H1 (cell line): Measurements from ENCODE around the gene CRIP1. TPM values are rescaled to one million over a fixed set of nuclear protein-coding genes. Genes with fewer than 3 reads are reported as not detected.

ENCODE experiments used
- CTCF ChIA-PET: fragments of 300-600 bp; sonication (Branson Sonifier 250); formaldehyde crosslinking; loops from one replicate; lab custom pipeline; 2021; ENCODE audit not compliant: partially characterized antibody; lab: Charles Lee
- POLR2A ChIA-PET: fragments of 300-600 bp; sonication (Branson Sonifier 250); formaldehyde crosslinking; loops from one replicate; lab custom pipeline; 2021; ENCODE audit warnings: inconsistent platforms; ENCODE audit not compliant: partially characterized antibody; lab: Charles Lee
- DNase-seq, 2 experiments: peaks; one replicate each; pipeline versions ENCODE4 v3.0.0 to v3.0.0-alpha.2; 2010 to 2022; ENCODE audit warnings: low spot score in 2 of 2, low read depth in 1 of 2, mixed read lengths in 1 of 2
- FAIRE-seq: peaks from 2 replicates; lab custom pipeline; 2011; peaks lifted over from hg19 to GRCh38; lab: Jason Lieb, UNC
- H2AFZ ChIP-seq: 2 replicates; pipeline ENCODE4 v1.8.1; 2012; ENCODE audit warnings: low read length, inconsistent platforms
- H2AK5ac ChIP-seq: 2 replicates; pipeline ENCODE4 v1.6.1; 2013; ENCODE audit warnings: low read depth, low read length
- H2BK120ac ChIP-seq: replicated peaks from 2 replicates; pipeline ENCODE3; 2013; ENCODE audit warnings: low read depth, low read length, inconsistent platforms
- H2BK12ac ChIP-seq: 2 replicates; pipeline ENCODE4 v1.6.1; 2013; ENCODE audit warnings: low read depth, low read length
- H2BK15ac ChIP-seq: 2 replicates; pipeline ENCODE4 v1.6.1; 2013; ENCODE audit warnings: low read length
- H2BK20ac ChIP-seq: 2 replicates; pipeline ENCODE4 v1.6.1; 2013; ENCODE audit warnings: low read length
- H2BK5ac ChIP-seq: 2 replicates; pipeline ENCODE4 v1.6.1; 2013; ENCODE audit warnings: low read depth, low read length
- H3K14ac ChIP-seq: 2 replicates; pipeline ENCODE4 v1.6.1; 2013; ENCODE audit warnings: inconsistent platforms; ENCODE audit not compliant: insufficient read length
- H3K18ac ChIP-seq: 2 replicates; pipeline ENCODE4 v1.6.1; 2013; ENCODE audit warnings: low read length; ENCODE audit errors: extremely low read depth
- H3K23ac ChIP-seq: 2 replicates; pipeline ENCODE4 v1.6.1; 2013; ENCODE audit warnings: inconsistent platforms; ENCODE audit not compliant: insufficient read length
- H3K23me2 ChIP-seq: 2 replicates; pipeline ENCODE4 v1.6.1; 2013; ENCODE audit warnings: low read depth, low read length
- H3K27ac ChIP-seq: 2 replicates; pipeline ENCODE4 v1.6.1; 2011; ENCODE audit warnings: low read depth, low read length, inconsistent platforms
- H3K27me3 ChIP-seq, 4 experiments: replicated peaks in 1 of 4; 1 replicate in 1 of 4; 2 replicates in 3 of 4; pipeline versions ENCODE4 v1.6.1 to v1.8.1; 2011 to 2013; ENCODE audit warnings: low read length in 3 of 4, mild to moderate bottlenecking in 3 of 4, inconsistent platforms in 2 of 4, mixed read lengths in 2 of 4, moderate library complexity in 1 of 4; ENCODE audit not compliant: control insufficient read depth in 3 of 4, insufficient read depth in 3 of 4; ENCODE audit errors: extremely low read depth in 1 of 4
- H3K36me3 ChIP-seq, 4 experiments: 2 replicates each; pipeline versions ENCODE4 v1.6.1 to v1.8.1; 2011 to 2013; ENCODE audit warnings: mild to moderate bottlenecking in 4 of 4, low read length in 3 of 4, moderate library complexity in 2 of 4, control low read depth in 1 of 4, inconsistent platforms in 1 of 4; ENCODE audit not compliant: insufficient read depth in 4 of 4, control insufficient read depth in 2 of 4
- H3K4ac ChIP-seq: replicated peaks from 2 replicates; pipeline ENCODE3; 2013; ENCODE audit warnings: low read length, low read depth, mixed read lengths, inconsistent platforms; ENCODE audit not compliant: insufficient read length
- H3K4me1 ChIP-seq, 4 experiments: replicated peaks in 1 of 4; 1 replicate in 1 of 4; 2 replicates in 3 of 4; pipeline versions ENCODE4 v1.6.1 to v1.8.1; 2011 to 2013; ENCODE audit warnings: low read length in 3 of 4, inconsistent platforms in 2 of 4, mixed read lengths in 1 of 4; ENCODE audit not compliant: insufficient read depth in 4 of 4, control insufficient read depth in 3 of 4
- H3K4me2 ChIP-seq, 2 experiments: 2 replicates each; pipeline versions ENCODE4 v1.6.1 to v1.8.1; 2011 to 2013; ENCODE audit warnings: low read depth in 2 of 2, low read length in 2 of 2, control low read depth in 1 of 2, inconsistent platforms in 1 of 2, mild to moderate bottlenecking in 1 of 2; ENCODE audit not compliant: insufficient read depth in 1 of 2
- H3K4me3 ChIP-seq, 4 experiments: fragments of 200-600, 300-600 bp in 1 of 4; sonication (generic), shearing (Covaris generic), sonication (Bioruptor Twin) in 1 of 4; 2 replicates each; pipeline versions ENCODE4 v1.5.1 to v1.8.1; 2011 to 2016; ENCODE audit warnings: low read length in 4 of 4, low read depth in 3 of 4, control low read depth in 2 of 4, inconsistent platforms in 2 of 4, mild to moderate bottlenecking in 2 of 4, mixed read lengths in 1 of 4, moderate library complexity in 1 of 4; ENCODE audit not compliant: insufficient read depth in 2 of 4; ENCODE audit errors: extremely low read depth in 1 of 4
- H3K56ac ChIP-seq: replicated peaks from 2 replicates; pipeline ENCODE3; 2013; ENCODE audit warnings: low read depth, mild to moderate bottlenecking, mixed read lengths, low read length, inconsistent platforms; ENCODE audit not compliant: insufficient read length
- H3K79me1 ChIP-seq: 2 replicates; pipeline ENCODE4 v1.6.1; 2013; ENCODE audit warnings: low read depth, low read length, control low read depth
- H3K79me2 ChIP-seq, 2 experiments: 2 replicates each; pipeline versions ENCODE4 v1.6.1 to v1.8.1; 2012 to 2013; ENCODE audit warnings: low read length in 2 of 2, mild to moderate bottlenecking in 2 of 2, inconsistent platforms in 1 of 2; ENCODE audit not compliant: insufficient read depth in 2 of 2, control insufficient read depth in 1 of 2
- H3K9ac ChIP-seq, 4 experiments: replicated peaks in 1 of 4; 1 replicate in 1 of 4; 2 replicates in 3 of 4; pipeline versions ENCODE4 v1.6.1 to v1.8.1; 2011 to 2013; ENCODE audit warnings: low read depth in 3 of 4, low read length in 3 of 4, control low read depth in 2 of 4, mild to moderate bottlenecking in 2 of 4, moderate library complexity in 2 of 4, inconsistent platforms in 1 of 4; ENCODE audit errors: extremely low read depth in 1 of 4
- H3K9me3 ChIP-seq, 2 experiments: 2 replicates each; pipeline versions ENCODE4 v1.6.1 to v1.8.1; 2012 to 2013; ENCODE audit warnings: mild to moderate bottlenecking in 2 of 2, moderate library complexity in 2 of 2, control low read depth in 1 of 2, inconsistent platforms in 1 of 2, low read depth in 1 of 2, low read length in 1 of 2, mixed read lengths in 1 of 2; ENCODE audit not compliant: insufficient read depth in 2 of 2
- H4K20me1 ChIP-seq, 2 experiments: replicated peaks in 1 of 2; 2 replicates each; pipeline versions ENCODE3 to v1.8.1; 2011 to 2013; ENCODE audit warnings: inconsistent platforms in 2 of 2, low read length in 2 of 2, mild to moderate bottlenecking in 1 of 2; ENCODE audit not compliant: insufficient read depth in 2 of 2, control insufficient read depth in 1 of 2
- H4K5ac ChIP-seq: 2 replicates; pipeline ENCODE4 v1.6.1; 2013; ENCODE audit warnings: low read length, low read depth, mixed read lengths, inconsistent platforms; ENCODE audit not compliant: insufficient read length
- H4K8ac ChIP-seq: 2 replicates; pipeline ENCODE4 v1.8.0; 2013; ENCODE audit warnings: mild to moderate bottlenecking, moderate library complexity, low read length, inconsistent platforms; ENCODE audit not compliant: insufficient read depth; ENCODE audit errors: extremely low read depth
- H4K91ac ChIP-seq: replicated peaks from 2 replicates; pipeline ENCODE3; 2013; ENCODE audit warnings: low read length, mixed read lengths, inconsistent platforms; ENCODE audit not compliant: insufficient read length
- CEBPB ChIP-seq: IDR thresholded peaks from 2 replicates; pipeline ENCODE4 v1.6.1; 2012; ENCODE audit warnings: low read depth, low read length
- EZH2 ChIP-seq: fragments of 200-600 bp; sonication (generic); IDR thresholded peaks from 2 replicates; pipeline ENCODE4 v1.7.1; 2012; ENCODE audit warnings: low read depth, mild to moderate bottlenecking, moderate library complexity, low read length, inconsistent platforms; ENCODE audit not compliant: severe bottlenecking
- KDM1A ChIP-seq: fragments of 200-600, 300-600 bp; sonication (generic); IDR thresholded peaks from 2 replicates; pipeline ENCODE4 v1.7.1; 2016; ENCODE audit warnings: mild to moderate bottlenecking, low read length, borderline replicate concordance
- MAX ChIP-seq: IDR thresholded peaks from 2 replicates; pipeline ENCODE4 v1.6.1; 2012; ENCODE audit warnings: inconsistent platforms
- PHF8 ChIP-seq: fragments of 200-600 bp; sonication (generic); conservative IDR thresholded peaks from 2 replicates; pipeline ENCODE4 v1.7.1; 2012; ENCODE audit warnings: low read depth, mild to moderate bottlenecking, inconsistent platforms, low read length, moderate library complexity
- POLR2A ChIP-seq, 2 experiments: IDR thresholded peaks; 1 replicate in 1 of 2; 2 replicates in 1 of 2; pipeline ENCODE4 v1.6.1; 2011; ENCODE audit warnings: low read depth in 2 of 2, low read length in 2 of 2, mild to moderate bottlenecking in 2 of 2; ENCODE audit errors: control extremely low read depth in 1 of 2
- RFX5 ChIP-seq: IDR thresholded peaks from 2 replicates; pipeline ENCODE4 v1.6.1; 2011; ENCODE audit warnings: low read depth, low read length, improper control_type of control experiment, borderline replicate concordance
- SIN3A ChIP-seq, 2 experiments: IDR thresholded peaks in 1 of 2; conservative IDR thresholded peaks in 1 of 2; 2 replicates each; pipeline ENCODE4 v1.6.1; 2011 to 2012; ENCODE audit warnings: low read length in 2 of 2, improper control_type of control experiment in 1 of 2, low read depth in 1 of 2, mild to moderate bottlenecking in 1 of 2
- SIRT6 ChIP-seq: IDR thresholded peaks from one replicate; pipeline ENCODE4 v1.7.1; 2012; ENCODE audit warnings: low read length, inconsistent platforms
- SP1 ChIP-seq: IDR thresholded peaks from 2 replicates; pipeline ENCODE4 v1.6.1; 2011; ENCODE audit warnings: low read depth, low read length
- TAF7 ChIP-seq: optimal IDR thresholded peaks from 2 replicates; pipeline ENCODE3; 2011; ENCODE audit warnings: low read depth, mild to moderate bottlenecking, inconsistent platforms, low read length, moderate library complexity, borderline replicate concordance
- whole genome bisulfite sequencing, 2 experiments: shearing (Covaris generic) in 1 of 2; methylation state at CpG; one replicate each; pipeline versions ENCODE4 v1.1.6 to v1.1.7; 2013 to 2015; ENCODE audit warnings: low lambda C conversion rate in 2 of 2, mixed read lengths in 2 of 2, inconsistent platforms in 1 of 2, low coverage in 1 of 2, missing lambda C conversion rate in 1 of 2; ENCODE audit not compliant: insufficient replicate concordance in 2 of 2, insufficient coverage in 1 of 2, insufficient read length in 1 of 2; ENCODE audit errors: extremely low coverage in 1 of 2, missing lambda C conversion rate in 1 of 2; 5-methylcytosine and 5-hydroxymethylcytosine counted together
- polyA plus RNA-seq, 7 experiments: library from polyadenylated mRNA; depleted of rRNA in 3 of 7; stranded (reverse) in 5 of 7; unstranded in 2 of 7; fragments of >200 nt in 5 of 7; fragments of 200-250 nt in 2 of 7; gene quantifications; 1 replicate in 5 of 7; 2 replicates in 1 of 7; 4 replicates in 1 of 7; pipeline versions ENCODE4 v1.2.1 to v1.2.3, GENCODE V29; 2011 to 2013; ENCODE audit warnings: missing spikeins in 2 of 7, mixed read lengths in 2 of 7
- total RNA-seq: library from RNA; stranded (reverse); fragmentation: NEBNext Ultra II Directional; extraction: Animal tissue kit (Norgen Biotek cat#: 25700); gene quantifications from 2 replicates; pipeline ENCODE4 v1.2.1, GENCODE V29; 2021
- TF ChIP-seq, protein P1 (sequence below): IDR thresholded peaks from 2 replicates; pipeline ENCODE4 v1.6.1; 2012; ENCODE audit warnings: low read length, inconsistent platforms

CRIP1 gene
- total and polyA plus RNA-seq, 2 of the 8 experiments (the other 6 are each of a cell fraction or from before 2014, with no cell fraction given) = 1.2 to 2.2 TPM

DNA sequence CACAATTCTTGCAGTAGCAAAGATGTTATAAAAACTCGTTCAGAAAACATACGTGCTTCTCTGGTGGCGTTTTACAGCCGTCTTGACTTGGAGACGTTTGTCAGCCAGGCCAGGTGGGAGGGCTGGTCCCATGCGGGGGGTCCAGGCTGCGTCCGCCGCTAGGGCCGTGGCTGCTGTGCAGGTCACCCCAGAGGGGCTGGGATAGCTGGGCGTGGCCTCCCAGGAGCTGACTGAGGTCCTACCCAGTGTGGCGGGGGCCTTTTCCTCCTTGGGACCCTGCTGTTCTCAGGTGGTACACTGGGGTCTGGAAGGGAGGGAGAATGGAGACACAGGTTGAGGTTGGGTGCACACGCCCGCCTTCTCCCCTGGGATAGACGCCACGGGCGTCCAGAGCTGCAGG is 41.8 kb upstream of the CRIP1 start:
- no peak overlapping the region for H2BK15ac ChIP-seq
- no peak overlapping the region for H4K8ac ChIP-seq
- H3K4me1 ChIP-seq = no peaks in the 10 kb centered on the region
- H3K36me3 ChIP-seq = peaks cover 0 to 17% (median 7%) of the 10 kb centered on the region in 4 experiments; a peak in 6 of 8 replicates
- no peak for FAIRE-seq
- H2BK5ac ChIP-seq = no peak overlapping the region
- no peak overlapping the region for H3K9ac ChIP-seq
- no peaks in the 10 kb centered on the region for H3K9me3 ChIP-seq
- no peaks in the 10 kb centered on the region for H3K27me3 ChIP-seq
- no peak overlapping the region for H3K23ac ChIP-seq
- no peak overlapping the region for H3K56ac ChIP-seq
- H4K91ac ChIP-seq = no peak overlapping the region
- no peak overlapping the region for H3K4me3 ChIP-seq
- no peak overlapping the region for H3K4ac ChIP-seq
- H3K79me1 ChIP-seq = peaks cover 19% of the 10 kb centered on the region
- H3K4me2 ChIP-seq = no peak overlapping the region
- H2AFZ ChIP-seq = no peak overlapping the region
- no peak overlapping the region for H4K5ac ChIP-seq
- H2AK5ac ChIP-seq = no peak overlapping the region
- no peak overlapping the region for H2BK20ac ChIP-seq
- H4K20me1 ChIP-seq = peaks cover 17 to 23% of the 10 kb centered on the region in 2 experiments
- peaks cover 0 to 10% of the 10 kb centered on the region in 2 experiments; a peak in 2 of 4 replicates for H3K79me2 ChIP-seq
- no peak for DNase-seq
- WGBS, 2 experiments = 91% methylated on average over 17 of the region's 17 CpGs; no CpG with 5 or more reads in 1 of the 2 experiments
- no peak overlapping the region for H3K14ac ChIP-seq
- CTCF ChIA-PET = interaction anchor here (0.8 to 2.5 kb wide), 6 partner anchors 12 to 260 kb away, joined by 3 to 8 read pairs (median 4); no protein-coding TSS in a partner anchor
- no peak overlapping the region for H2BK12ac ChIP-seq
- POLR2A ChIA-PET = interaction anchor here (1.7 kb wide), 1 partner anchor 28 kb away, joined by 3 read pairs; no protein-coding TSS in a partner anchor
- H3K27ac ChIP-seq = no peak overlapping the region
- H2BK120ac ChIP-seq = no peak overlapping the region
- H3K18ac ChIP-seq = no peak overlapping the region
- H3K23me2 ChIP-seq = no peaks in the 10 kb centered on the region
- no peak for TF ChIP-seq PHF8
- no peak for TF ChIP-seq KDM1A
- no peak for TF ChIP-seq SIRT6
- TF ChIP-seq POLR2A (IDR thresholded peaks at IDR 0.05; ENCODE audit: control extremely low read depth in 1 of 2, low read depth in 2 of 2, low read length in 2 of 2) = no peak
- TF ChIP-seq, protein P1, sequence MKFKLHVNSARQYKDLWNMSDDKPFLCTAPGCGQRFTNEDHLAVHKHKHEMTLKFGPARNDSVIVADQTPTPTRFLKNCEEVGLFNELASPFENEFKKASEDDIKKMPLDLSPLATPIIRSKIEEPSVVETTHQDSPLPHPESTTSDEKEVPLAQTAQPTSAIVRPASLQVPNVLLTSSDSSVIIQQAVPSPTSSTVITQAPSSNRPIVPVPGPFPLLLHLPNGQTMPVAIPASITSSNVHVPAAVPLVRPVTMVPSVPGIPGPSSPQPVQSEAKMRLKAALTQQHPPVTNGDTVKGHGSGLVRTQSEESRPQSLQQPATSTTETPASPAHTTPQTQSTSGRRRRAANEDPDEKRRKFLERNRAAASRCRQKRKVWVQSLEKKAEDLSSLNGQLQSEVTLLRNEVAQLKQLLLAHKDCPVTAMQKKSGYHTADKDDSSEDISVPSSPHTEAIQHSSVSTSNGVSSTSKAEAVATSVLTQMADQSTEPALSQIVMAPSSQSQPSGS = no peak
- TF ChIP-seq TAF7 = no peak
- TF ChIP-seq RFX5 = no peak
- no peak for TF ChIP-seq EZH2
- no peak for TF ChIP-seq MAX
- TF ChIP-seq SP1 = no peak
- no peak for TF ChIP-seq SIN3A (conservative IDR thresholded peaks at IDR 0.05 in 1 of 2, IDR thresholded peaks at IDR 0.05 in 1 of 2; ENCODE audit: low read depth in 1 of 2, low read length in 2 of 2)
- no peak for TF ChIP-seq CEBPB
